Activated naive CD4-positive, alpha-beta T cell (primary cell): Measurements from ENCODE around the gene BDNF.
A peak's percentile ranks its signal among the peaks of the same experiment; 100 is the strongest.

Source experiments
- DNase-seq, 4 experiments: peaks; one replicate each; lab custom pipeline; 2025; lab: John Stamatoyannopoulos, UW

BDNF gene

DNA sequence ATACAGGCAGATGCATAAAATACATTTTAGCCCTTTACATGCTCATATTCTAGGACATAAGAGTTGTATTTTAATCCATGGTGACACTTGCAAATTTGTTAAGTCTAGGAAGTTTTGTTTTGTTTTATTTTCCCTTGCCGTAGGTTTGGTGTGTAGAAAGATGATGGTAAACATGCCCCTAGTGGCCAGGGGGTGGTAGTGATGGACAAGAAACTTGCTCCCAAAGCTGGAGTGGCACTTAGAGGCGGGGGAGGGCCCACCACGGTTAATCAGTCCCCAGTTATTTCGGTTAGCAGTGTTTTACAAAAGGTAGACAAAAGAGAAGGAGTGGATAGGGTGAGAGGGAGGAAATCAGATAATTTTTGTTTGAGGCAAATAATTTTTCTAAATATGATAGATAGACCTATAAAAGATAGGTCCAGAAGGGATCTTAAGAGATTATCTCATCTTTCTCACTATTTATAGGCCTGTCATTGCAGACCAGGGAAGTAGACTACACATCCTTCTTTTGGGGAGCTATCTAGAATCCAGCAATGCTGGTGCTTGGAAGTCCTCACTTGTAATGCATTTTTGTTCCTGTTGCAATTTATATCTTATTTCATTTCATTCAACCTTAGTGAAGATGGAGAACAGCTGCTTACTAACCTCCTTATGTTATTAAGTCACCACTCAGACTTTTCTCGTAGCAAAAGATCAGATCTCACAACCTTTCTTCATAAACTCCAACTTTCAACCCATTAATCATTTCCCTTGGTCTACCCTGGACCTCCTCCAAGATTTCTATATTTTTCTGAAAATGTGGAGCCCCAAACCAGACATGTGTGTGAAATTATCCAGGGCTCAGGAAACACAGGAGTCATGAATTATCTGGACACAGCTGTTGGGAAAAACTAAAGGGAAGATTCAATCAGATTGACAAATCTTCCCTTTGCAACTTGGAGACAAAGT lies 5.9 kb upstream of the BDNF start:
- DNase-seq = no peak

DNA sequence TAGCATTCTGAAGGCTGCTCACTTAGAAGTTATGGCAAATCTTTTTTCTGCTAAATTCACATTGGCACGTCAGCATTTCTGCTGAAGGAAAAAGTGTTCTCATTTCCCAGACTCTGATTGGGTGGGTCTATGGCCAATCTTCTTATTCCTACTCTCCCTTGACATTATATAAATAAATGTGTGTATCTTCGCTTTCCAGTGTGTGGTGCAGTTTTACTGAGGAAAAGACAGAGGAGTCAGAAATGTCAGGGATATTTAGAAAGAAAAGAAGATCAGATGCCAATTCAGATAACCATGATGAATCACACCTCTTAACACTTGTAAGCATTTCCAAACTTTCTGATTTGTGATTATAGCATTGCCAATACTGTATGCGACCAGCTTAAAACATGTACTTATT lies 3.2 kb upstream of the BDNF start:
- DNase-seq = no peak

DNA sequence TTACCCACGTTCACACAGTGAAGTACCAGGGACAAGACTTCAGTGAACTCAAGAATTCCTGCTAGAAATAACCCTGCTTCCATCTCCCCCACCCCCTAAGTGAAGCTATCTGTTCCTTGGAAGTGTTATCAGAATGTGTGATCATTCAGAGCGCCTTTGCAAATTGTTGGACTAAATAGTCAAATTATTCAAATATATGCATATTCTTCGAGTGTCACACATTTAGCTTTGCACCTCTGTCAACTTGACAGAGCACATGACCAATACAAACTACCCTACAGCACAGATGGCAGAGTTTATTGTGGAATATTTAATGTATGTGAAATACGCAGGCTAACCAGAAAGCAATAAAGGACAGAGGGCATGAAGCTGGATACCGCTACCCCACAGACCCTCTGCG lies 2.6 kb upstream of the BDNF start:
- DNase-seq = no peak

DNA sequence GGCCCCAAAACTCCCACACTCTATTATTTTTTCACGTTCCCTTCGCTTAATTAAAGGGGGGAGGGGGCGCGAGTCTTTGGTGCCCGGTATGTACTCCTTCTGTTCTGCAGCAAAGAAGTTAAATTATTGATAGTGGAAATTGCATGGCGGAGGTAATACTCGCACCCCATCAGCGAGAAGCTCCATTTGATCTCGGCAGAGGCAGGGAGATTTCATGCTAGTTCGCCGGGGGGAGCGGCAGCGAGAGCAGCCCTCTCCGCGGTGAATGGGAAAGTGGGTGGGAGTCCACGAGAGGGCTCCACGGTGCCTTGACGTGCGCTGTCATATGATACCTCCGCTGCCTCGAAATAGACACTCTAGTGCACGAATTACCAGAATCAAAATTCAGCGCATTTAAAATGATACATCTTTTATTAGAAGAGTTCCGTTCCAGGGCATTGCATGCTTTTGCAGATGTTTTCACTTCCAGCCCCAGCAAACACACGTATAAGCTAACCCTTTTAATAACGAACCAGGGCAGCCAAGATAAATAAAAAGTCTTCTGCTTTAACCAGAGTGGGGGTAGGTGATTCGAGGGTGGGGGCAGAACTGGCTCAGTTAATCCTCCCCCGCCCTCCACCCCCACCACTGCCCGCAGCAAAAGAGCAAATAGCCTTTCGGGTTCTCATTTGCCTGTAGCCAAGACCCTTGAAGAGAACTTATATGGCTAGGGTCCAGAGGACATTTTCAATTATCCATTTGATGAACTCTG lies 1.3 kb upstream of the BDNF start:
- DNase-seq = no peak

DNA sequence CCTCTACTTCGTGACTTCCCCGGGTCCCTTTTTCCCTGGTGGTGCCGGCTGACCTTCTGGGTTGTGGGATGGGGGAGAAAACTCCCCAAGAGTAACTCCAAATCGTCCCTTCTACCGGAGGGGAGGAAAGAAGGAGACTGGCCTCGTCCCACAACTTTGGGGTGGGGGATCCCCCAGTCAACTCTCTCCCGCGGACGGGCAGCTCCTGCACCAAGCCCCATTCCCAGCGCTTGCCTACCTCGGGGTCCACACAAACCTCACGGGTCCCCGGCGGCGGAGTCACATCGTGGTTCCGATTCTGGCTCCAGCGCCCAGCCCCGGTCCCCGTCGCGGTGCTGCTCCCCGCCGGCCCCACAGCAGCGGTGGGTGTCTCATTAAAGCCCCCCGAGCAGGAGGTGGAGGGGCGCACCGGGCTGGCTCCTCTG lies 317 bp downstream of the BDNF start:
- no peak for DNase-seq

DNA sequence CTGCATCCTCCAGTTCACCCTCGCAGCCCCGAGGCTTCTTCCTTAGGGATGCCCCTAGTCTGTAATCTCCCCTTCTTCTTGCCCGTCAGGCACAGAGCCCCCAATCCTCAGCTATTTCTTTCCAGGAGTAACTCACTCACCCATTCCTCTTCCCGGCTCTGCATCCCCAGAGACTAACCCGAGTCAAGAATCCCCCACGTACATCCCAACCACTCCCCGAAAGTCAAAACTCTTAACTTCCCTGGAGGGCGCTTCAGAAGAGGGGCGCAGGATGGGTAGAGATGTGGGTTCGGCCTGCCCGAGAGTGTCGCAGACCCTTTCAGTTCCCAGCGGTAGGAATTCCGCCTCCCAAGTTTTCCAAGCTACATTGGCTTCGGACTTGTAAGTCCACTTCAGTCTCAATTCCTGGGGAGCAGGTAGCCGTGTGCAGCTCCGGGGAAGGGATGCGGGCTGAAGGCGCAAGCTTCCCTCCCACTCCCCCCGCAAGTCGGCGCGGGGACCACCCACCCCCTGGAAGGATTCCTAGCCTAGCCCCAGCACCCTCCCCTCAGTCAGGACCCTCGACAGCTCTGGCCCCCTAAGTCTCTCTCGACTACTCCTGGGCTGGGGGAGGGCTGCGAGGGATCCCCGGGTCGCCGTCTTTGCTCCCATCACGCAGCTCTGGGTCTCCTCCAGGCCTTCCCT lies 871 bp downstream of the BDNF start:
- no peak for DNase-seq

DNA sequence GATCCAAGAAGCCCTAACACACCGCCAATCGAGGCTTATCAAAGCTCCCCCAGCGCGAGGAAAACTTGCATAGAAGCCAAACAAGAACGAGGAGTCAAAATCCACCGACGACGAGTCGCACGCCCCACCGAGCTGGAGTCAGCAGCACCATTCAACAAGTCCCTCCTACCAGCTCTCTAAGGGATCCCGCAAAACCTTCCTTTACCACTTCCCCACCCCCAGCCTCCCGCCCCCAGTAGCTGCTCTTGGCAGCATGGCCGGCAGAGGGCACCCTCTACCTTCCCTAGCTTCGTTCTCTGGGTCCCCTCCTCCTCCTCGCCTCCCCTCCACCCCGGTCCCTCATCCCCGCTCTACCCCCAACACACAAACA lies 1.4 kb downstream of the BDNF start:
- peak; percentile 4 to 22 (median 16) for DNase-seq

DNA sequence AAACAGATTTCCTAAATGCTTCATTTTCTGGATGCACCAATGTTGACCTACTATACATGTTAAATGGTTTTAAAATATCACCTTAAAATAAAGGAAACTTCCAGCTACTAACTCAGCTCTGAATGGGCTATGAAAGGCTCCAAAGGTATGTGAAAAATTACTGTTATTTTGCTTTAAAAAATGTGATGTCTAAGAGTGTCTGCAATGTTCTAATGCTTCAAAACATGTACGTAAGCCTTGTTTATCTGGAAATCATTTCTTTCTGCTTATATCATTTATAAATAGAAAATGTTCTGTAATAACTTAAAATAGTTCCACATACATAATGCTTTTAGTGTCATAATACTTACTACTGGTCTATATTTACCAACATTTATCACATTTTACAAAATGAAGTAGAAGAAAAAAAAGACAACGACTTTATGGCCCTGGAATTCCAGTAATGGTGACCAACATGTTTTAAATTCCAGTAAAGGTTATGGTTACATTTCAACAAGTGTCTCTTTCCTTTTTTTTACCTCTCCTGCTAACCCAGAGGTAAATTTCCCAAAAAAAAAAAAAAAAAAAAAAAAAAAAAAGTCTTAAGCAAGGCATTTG lies 2.5 kb downstream of the BDNF start:
- DNase-seq = no peak

DNA sequence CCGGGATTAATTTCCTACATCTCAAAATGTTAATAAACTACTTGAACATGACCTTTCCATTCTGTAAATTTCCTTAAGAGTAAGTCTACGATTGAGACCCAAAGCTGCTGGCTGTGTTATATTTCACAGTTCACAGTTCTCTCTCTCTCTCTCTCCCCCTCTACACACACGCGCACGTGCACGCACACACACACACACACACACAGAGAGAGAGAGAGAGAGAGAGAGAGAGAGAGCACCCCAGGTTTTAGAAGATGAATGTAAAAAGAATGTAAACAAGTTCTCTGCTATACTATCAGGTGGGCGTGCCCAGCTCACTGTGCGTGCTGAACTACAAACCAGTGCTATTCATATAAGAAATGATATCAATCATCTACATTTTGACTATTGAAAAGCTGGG lies 3.3 kb downstream of the BDNF start:
- no peak for DNase-seq

DNA sequence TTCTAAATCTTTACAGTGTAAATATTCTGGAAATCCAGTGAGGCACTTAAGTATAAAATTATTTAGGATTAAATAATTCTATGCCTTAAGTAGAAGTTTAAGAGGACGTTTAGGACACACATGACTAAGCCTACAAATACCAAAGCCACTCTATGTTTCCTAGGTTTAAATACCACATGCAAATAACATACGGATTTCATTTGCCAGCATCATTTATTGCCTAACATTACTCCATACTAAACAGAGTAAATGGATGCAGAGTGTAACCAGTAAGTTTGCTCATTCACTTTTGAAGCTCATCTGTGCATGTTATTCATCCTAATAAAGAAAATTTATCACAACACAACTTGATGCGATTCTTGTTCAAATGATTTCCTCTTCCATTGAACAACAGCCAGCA lies 4.1 kb downstream of the BDNF start:
- DNase-seq = no peak

DNA sequence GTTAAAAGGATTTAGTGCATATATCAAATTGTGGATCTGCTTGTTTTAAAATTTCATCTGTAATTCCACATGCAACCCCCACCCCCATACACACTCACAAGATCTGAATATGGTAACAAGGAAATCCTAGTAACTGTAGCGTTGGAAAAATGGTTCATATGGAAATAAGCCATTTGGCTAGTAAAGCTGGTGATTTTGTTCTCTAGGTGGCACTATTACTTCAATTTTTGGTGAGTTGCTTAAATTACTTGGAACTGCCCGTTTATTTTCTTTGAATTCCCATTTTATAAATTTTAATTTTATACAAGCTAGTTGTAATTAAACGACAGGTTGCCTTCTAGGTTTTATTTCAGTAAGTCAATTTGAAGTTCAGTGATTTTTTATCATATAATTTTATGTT lies 5.3 kb downstream of the BDNF start:
- DNase-seq = no peak

DNA sequence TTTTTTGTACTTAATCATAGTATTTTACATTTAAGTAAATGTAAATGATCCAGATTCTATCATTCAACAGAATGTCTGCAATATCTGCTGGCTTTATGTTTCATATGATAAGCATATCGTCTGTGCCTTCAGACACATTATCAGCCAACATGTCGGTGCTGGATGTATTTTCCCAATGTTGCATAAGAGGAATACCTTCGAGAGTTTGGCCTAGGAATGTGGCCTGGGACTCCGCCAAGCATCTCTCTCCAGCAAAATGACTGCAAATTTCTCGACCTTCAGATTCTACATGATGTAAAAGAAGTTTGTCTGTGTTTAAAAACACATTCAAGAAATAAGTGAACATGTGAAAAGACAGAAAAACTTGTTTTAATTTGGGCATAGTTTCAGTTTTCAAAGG lies 6.9 kb downstream of the BDNF start:
- no peak for DNase-seq

DNA sequence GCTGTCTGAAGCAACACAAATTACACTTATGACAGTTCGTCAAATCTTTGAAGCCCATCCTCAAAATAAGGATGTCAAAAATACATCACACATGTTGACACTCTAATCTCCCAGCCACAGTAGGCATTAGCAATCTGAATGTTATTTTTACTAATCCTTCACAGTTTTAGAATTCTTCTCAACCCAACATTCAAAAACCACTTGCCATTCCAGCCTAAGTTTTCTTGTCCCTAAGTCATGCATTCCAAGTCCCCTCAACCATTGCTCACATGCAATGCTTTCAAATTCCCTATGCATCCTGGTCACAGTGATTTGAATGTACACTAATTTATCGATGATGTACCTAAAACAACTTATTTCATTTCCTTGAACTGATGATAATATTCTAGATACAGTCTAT lies 7.5 kb downstream of the BDNF start:
- DNase-seq = no peak

DNA sequence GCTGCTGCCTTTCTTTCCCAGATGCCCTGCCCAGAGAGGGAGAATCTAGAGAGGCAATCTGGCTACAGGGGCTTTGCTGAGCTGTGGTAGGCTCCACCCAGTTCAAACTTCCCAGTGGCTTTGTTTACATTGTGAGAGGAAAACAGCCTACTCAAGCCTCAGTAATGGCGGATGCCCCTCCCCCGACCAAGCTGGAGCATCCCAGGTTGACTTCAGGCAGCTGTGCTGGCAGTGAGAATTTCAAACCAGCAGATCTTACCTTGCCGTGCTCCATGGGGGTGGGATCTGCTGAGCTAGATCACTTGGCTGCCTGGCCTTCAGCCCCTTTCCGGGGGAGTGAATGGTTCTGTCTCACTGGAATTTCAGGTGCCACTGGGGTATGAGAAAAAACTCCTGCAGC lies 12.2 kb downstream of the BDNF start:
- DNase-seq = no peak

DNA sequence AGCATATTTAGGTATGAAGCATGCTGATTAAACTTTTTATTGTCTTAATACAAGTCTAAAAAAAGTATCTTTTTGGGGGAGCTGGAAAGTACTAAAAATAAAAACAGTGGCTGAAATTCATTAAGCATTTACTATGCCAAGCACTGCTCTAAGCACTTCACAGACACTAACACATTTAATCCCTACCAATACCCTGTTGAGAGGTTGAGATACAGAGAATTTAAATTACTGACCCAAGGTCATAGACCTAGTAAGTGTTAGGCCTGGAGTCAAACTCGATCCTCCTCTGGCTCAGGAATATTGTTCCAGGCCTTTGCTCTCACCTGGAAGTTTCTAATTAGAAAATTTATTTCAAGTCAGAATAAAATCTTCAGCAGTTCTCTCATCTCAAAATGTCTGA lies 18.6 kb downstream of the BDNF start:
- DNase-seq = no peak

DNA sequence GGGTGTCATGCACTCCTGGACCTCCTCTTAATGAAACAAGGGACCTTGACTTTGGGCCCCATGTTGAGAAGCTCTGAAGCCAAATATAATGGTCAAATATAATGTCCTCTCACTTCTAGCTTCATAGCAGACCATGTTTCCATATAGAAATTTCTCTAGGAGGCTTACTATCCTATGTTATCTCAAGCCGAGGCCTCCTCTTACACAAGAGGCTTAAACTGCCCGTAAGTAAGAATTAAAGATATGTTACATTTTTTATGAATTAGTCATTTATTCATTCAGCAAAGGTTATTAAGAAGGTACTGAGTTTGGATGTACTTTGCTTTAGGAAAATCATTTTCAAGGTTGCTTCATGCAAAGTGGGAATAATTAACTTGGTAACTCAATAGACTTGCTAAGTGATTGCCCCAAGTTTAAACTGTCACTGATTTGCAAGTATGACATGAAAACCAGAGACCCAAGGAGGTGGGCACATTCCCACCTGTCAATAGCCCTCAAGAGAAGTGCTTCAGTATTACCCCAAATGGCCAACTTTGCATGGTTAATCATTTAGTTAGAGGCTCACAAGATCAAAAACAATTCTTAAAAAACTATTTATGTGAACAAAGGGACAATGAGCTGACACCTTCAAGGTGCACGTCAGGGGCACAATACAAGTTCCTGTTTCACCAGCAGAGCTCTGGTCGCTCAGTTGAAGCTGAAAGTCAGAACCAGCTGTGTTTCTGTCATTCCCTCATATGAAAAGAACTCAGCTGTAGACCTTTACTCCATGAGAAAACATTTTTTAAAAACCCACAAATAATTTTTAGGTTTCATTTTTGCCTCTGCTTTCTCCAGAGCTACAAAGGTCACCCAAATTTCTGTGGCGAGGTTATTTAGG lies 20.9 kb downstream of the BDNF start:
- DNase-seq = no peak

DNA sequence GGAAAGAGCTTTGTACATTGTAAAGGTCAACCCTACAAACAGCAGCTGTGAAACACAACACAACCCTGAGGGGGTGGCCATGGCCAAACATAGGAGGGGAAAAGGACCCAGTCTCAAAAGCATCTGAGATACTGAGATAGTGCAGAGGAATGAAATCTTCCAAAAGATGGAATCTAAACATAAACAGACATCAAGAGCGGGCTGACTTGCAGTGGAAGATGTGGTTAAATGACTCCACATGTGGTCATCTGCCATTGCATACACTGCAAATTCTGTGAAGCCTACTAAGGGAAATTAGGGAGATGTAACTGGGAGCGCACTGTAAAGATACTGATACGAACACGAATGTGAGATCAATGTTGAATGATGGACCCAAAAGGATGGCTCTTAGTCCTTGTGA lies 22.0 kb downstream of the BDNF start:
- no peak for DNase-seq

DNA sequence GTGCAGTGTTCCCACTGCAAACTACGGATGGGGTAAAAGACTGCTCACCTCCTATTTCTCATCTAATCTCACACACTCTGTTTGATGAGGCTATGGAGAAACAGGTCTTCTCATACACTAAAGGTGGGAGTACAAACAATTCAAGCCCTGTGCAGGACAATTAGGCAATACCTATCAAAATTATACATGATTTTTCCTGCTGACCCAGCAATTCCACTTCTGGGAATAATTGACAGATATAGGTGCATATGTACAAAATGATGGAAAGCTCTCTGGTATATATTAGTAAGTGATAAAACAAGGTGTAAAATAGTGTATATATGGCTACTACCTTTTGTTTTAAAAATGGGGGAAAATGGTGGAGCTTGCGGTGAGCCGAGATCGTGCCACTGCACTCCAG lies 23.1 kb downstream of the BDNF start:
- no peak for DNase-seq

DNA sequence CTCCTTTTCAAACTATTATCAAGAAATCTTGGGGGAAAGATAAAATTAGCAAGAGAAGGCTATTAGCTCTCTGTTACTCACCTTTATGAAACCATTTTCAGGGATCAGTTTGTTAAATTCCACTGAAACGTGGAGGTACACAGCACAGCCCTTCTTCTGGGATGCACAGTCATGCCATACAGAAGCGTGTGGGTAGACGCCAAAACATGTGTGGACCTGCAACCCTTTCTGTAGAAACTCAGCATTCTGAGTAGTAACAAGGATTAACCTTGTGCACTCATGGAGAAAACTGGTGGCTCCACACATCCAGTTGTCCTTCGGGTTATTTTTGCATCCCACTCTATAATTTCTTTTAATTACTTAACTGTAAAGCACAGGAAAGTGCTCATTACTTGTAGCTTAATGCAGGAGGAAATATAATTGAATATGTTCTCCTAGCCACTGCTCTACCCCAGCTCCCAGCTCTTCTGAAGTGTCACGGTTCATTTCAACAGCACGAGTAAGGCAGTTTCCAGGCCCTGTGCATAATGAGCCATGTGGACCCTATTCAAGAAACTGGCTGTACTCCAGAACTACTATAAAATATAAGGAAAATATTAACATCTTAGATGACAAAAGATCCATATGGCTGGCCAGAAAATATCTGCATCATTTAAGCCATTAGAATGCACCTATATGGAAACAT lies 26.1 kb downstream of the BDNF start:
- DNase-seq = no peak

DNA sequence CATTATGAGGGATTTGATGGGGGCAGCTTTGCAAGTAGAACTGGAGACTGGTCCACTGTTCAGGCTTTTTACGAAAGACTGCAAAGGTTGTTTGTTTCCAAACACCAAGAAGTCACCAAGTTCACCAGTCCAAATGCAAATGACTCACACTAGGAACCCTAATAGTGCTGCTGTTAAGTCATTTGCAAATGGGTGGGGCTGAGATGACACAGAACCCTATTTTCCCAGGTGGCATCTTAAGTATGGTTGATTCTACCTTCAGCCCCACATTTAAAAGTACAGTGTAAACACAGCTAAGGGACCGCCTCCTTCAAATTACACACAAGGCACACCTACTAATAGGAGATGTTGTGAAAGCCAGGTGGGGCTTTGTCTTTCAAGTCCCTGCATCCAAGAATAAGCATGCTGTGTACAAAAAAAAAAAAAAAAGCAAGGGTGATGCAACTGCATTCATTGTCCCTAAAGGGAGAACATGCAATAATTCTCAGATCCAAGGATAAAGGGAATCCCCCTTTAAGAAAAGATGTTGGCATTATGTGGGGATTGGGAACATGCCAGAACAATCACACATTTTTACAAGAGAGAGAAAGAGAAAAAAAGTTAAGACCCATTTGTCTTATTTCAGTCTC lies 27.3 kb downstream of the BDNF start:
- DNase-seq = no peak
